ENCODE results near the gene FLCN. TPM values are rescaled to one million over a fixed set of nuclear protein-coding genes. Genes with fewer than 3 reads are reported as not detected.
"Not testable (repeated sequence)": the region's sequence is repeated elsewhere in the genome, so short reads cannot be mapped to it uniquely, and the experiment has no call there.

FLCN gene
- 10 to 100 TPM; 33.4 to 54.8 (median 39.1) TPM for total RNA-seq

- peak within 1 kb of the TSS; percentile 100 for H3K4me3 ChIP-seq (ENCODE audit: low read depth, poor library complexity, severe bottlenecking)
- intact Hi-C loops (cut with DNase I; ENCODE audit: low total_unique reads) = no loop called here
- 1 to 2% methylated on average over 38 to 45 of the region's 53 CpGs for WGBS, 2 donors
- peak; percentile 91 to 99 for DNase-seq (ENCODE audit: low spot score in 2 of 2)
- TF ChIP-seq CTCF (IDR thresholded peaks at IDR 0.05) (peak in 1 of 3 donors; percentile 56), POLR2A (IDR thresholded peaks at IDR 0.05) (peak in 1 of 2 donors; percentile 57)
Observed at GRCh38 chr17:17237026-17237799, at the start of gene FLCN. Gene FLCN, minus strand, starts transcription at chr17:17237168. Its CDS starts 9,031 bp downstream, at chr17:17228137.

GRCh38 chr17:17285951-17286350 lies 49.0 kb upstream of the FLCN start:
- no peak for DNase-seq (ENCODE audit: low spot score in 2 of 2)
- TF ChIP-seq POLR2A (IDR thresholded peaks at IDR 0.05) = no peak
- no peak for TF ChIP-seq CTCF (IDR thresholded peaks at IDR 0.05)
- WGBS, 2 donors = 87 to 92% methylated on average over 5 of the region's 5 CpGs
- intact Hi-C loops (cut with DNase I; ENCODE audit: low total_unique reads) = no loop called here
- no peak overlapping the region for H3K4me3 ChIP-seq (ENCODE audit: low read depth, poor library complexity, severe bottlenecking)

- intact Hi-C loops (cut with DNase I; ENCODE audit: low total_unique reads) = no loop called here
- peak; percentile 97 to 100 for DNase-seq (ENCODE audit: low spot score in 2 of 2)
- no peak for TF ChIP-seq CTCF (IDR thresholded peaks at IDR 0.05)
- TF ChIP-seq POLR2A (IDR thresholded peaks at IDR 0.05) = no peak
- 0 to 1% methylated on average over 63 to 65 of the region's 80 CpGs for WGBS, 2 donors
- peak within 1 kb of the TSS; percentile 53 for H3K4me3 ChIP-seq (ENCODE audit: low read depth, poor library complexity, severe bottlenecking)
Observed at GRCh38 chr17:17280613-17281549, 43.9 kb upstream of the FLCN start, which contains the start of gene COPS3. Gene COPS3, minus strand, starts transcription at chr17:17281246. Its CDS starts 60 bp downstream, at chr17:17281186.

- DNase-seq (ENCODE audit: low spot score in 2 of 2) = no peak
- TF ChIP-seq POLR2A (IDR thresholded peaks at IDR 0.05) (no peak), CTCF (IDR thresholded peaks at IDR 0.05) (no peak)
- no peak overlapping the region for H3K4me3 ChIP-seq (ENCODE audit: low read depth, poor library complexity, severe bottlenecking)
- WGBS, 2 donors = 85 to 86% methylated on average over 4 of the region's 4 CpGs
- intact Hi-C loops (cut with DNase I; ENCODE audit: low total_unique reads) = no loop called here
Observed at GRCh38 chr17:17279316-17279715, 42.3 kb upstream of the FLCN start.

- 93 to 97% methylated on average over 5 of the region's 5 CpGs for whole genome bisulfite sequencing, 2 donors
- DNase-seq (ENCODE audit: low spot score in 2 of 2); H3K4me3 ChIP-seq (ENCODE audit: low read depth, poor library complexity, severe bottlenecking); intact Hi-C loops (cut with DNase I; ENCODE audit: low total_unique reads): not testable (repeated sequence)
Observed at GRCh38 chr17:17277431-17277830, 40.5 kb upstream of the FLCN start.

- TF ChIP-seq POLR2A (IDR thresholded peaks at IDR 0.05) = no peak
- 84 to 89% methylated on average over 6 of the region's 6 CpGs for WGBS, 2 donors
- no peak for DNase-seq (ENCODE audit: low spot score in 2 of 2)
- no peak overlapping the region for H3K4me3 ChIP-seq (ENCODE audit: low read depth, poor library complexity, severe bottlenecking)
- intact Hi-C loops (cut with DNase I; ENCODE audit: low total_unique reads) = no loop called here
Observed at GRCh38 chr17:17275971-17276370, 39.0 kb upstream of the FLCN start.

All from lower leg skin (tissue), 4 donors.